H9 (cell line): ENCODE results near the gene FOXB1. TPM values are rescaled to one million over a fixed set of nuclear protein-coding genes. Genes with fewer than 3 reads are reported as not detected.

Source experiments
- DNase-seq: peaks from one replicate; pipeline ENCODE4 v3.0.0-alpha.2; 2017
- H2AFZ ChIP-seq: one replicate; pipeline ENCODE4 v1.6.1; 2013; ENCODE audit warnings: mild to moderate bottlenecking, low read length, control low read depth, moderate library complexity
- H2AK5ac ChIP-seq: 2 replicates; pipeline ENCODE4 v1.6.1; 2013; ENCODE audit warnings: low read length, control low read depth, mixed read lengths; ENCODE audit not compliant: insufficient read length
- H2BK120ac ChIP-seq: one replicate; pipeline ENCODE4 v1.6.1; 2013; ENCODE audit warnings: low read depth, mild to moderate bottlenecking, low read length, control low read depth, inconsistent platforms; ENCODE audit not compliant: poor library complexity, severe bottlenecking
- H2BK12ac ChIP-seq: 2 replicates; pipeline ENCODE4 v1.6.1; 2013; ENCODE audit warnings: low read length, control low read depth, mixed read lengths, low read depth; ENCODE audit not compliant: insufficient read length
- H2BK15ac ChIP-seq: 2 replicates; pipeline ENCODE4 v1.6.1; 2013; ENCODE audit warnings: low read depth, low read length, control low read depth
- H2BK20ac ChIP-seq: one replicate; pipeline ENCODE4 v1.6.1; 2013; ENCODE audit warnings: low read depth, mild to moderate bottlenecking, low read length, control low read depth, inconsistent platforms; ENCODE audit not compliant: poor library complexity, severe bottlenecking
- H2BK5ac ChIP-seq: 2 replicates; pipeline ENCODE4 v1.6.1; 2013; ENCODE audit warnings: low read length, control low read depth, mixed read lengths; ENCODE audit not compliant: insufficient read length
- H3K14ac ChIP-seq: 2 replicates; pipeline ENCODE4 v1.6.1; 2013; ENCODE audit warnings: low read length, control low read depth; ENCODE audit not compliant: insufficient read depth
- H3K18ac ChIP-seq: 2 replicates; pipeline ENCODE4 v1.6.1; 2013; ENCODE audit warnings: low read depth, mild to moderate bottlenecking, mixed read lengths, low read length, control low read depth; ENCODE audit not compliant: insufficient read length
- H3K23ac ChIP-seq: 2 replicates; pipeline ENCODE4 v1.6.1; 2013; ENCODE audit warnings: low read length, control low read depth, mixed read lengths, low read depth; ENCODE audit not compliant: insufficient read length
- H3K23me2 ChIP-seq: 2 replicates; pipeline ENCODE4 v1.6.1; 2013; ENCODE audit warnings: low read depth, mild to moderate bottlenecking, mixed read lengths, low read length, control low read depth; ENCODE audit not compliant: insufficient read length, poor library complexity, severe bottlenecking
- H3K27ac ChIP-seq: 2 replicates; pipeline ENCODE4 v1.5.1; 2013; ENCODE audit warnings: low read length, control low read depth, mixed read lengths, low read depth; ENCODE audit not compliant: insufficient read length
- H3K27me3 ChIP-seq: 2 replicates; pipeline ENCODE4 v1.6.1; 2013; ENCODE audit warnings: low read length, control low read depth, inconsistent platforms; ENCODE audit not compliant: insufficient read depth
- H3K4ac ChIP-seq: 2 replicates; pipeline ENCODE4 v1.6.1; 2013; ENCODE audit warnings: low read depth, mild to moderate bottlenecking, control low read depth, inconsistent platforms, low read length, moderate library complexity
- H3K4me1 ChIP-seq: 2 replicates; pipeline ENCODE4 v1.6.1; 2013; ENCODE audit warnings: low read length, control low read depth, inconsistent platforms; ENCODE audit not compliant: insufficient read depth
- H3K4me2 ChIP-seq: 2 replicates; pipeline ENCODE4 v1.6.1; 2013; ENCODE audit warnings: low read length, control low read depth, mixed read lengths; ENCODE audit not compliant: insufficient read length, insufficient read depth
- H3K56ac ChIP-seq: 2 replicates; pipeline ENCODE4 v1.6.1; 2013; ENCODE audit warnings: low read depth, mild to moderate bottlenecking, mixed read lengths, low read length, control low read depth; ENCODE audit not compliant: insufficient read length
- H3K79me1 ChIP-seq: 2 replicates; pipeline ENCODE4 v1.6.1; 2013; ENCODE audit warnings: low read depth, mild to moderate bottlenecking, moderate library complexity, low read length, control low read depth, inconsistent platforms; ENCODE audit not compliant: insufficient read depth, poor library complexity, severe bottlenecking
- H3K79me2 ChIP-seq: 2 replicates; pipeline ENCODE4 v1.6.1; 2013; ENCODE audit warnings: low read length, control low read depth, inconsistent platforms; ENCODE audit not compliant: insufficient read depth
- H3K9ac ChIP-seq: 2 replicates; pipeline ENCODE4 v1.6.1; 2013; ENCODE audit warnings: low read length, control low read depth, mixed read lengths; ENCODE audit not compliant: insufficient read length; ENCODE audit errors: extremely low read depth
- H3K9me3 ChIP-seq: one replicate; pipeline ENCODE4 v1.6.1; 2013; ENCODE audit warnings: low read depth, low read length, inconsistent platforms; ENCODE audit not compliant: control insufficient read depth
- H3T11ph ChIP-seq: one replicate; pipeline ENCODE4 v1.6.1; 2013; ENCODE audit warnings: mild to moderate bottlenecking, low read length, control low read depth, inconsistent platforms
- H4K20me1 ChIP-seq: one replicate; pipeline ENCODE4 v1.6.1; 2013; ENCODE audit not compliant: control insufficient read depth, insufficient read length, insufficient read depth
- H4K5ac ChIP-seq: 2 replicates; pipeline ENCODE4 v1.6.1; 2013; ENCODE audit warnings: low read depth, mild to moderate bottlenecking, mixed read lengths, low read length, control low read depth; ENCODE audit not compliant: insufficient read length
- H4K8ac ChIP-seq: replicated peaks from 2 replicates; pipeline ENCODE4 v1.6.1; 2013; ENCODE audit warnings: low read length, control low read depth, mixed read lengths, low read depth; ENCODE audit not compliant: insufficient read length
- H4K91ac ChIP-seq: 2 replicates; pipeline ENCODE4 v1.6.1; 2013; ENCODE audit warnings: low read depth, mild to moderate bottlenecking, moderate library complexity, mixed read lengths, low read length, control low read depth; ENCODE audit not compliant: insufficient read length
- H3K27ac Mint-ChIP-seq, 3 experiments: 2 replicates in 2 of 3; 3 replicates in 1 of 3; pipeline ENCODE4 v1.8.0; 2020 to 2021; ENCODE audit warnings: mixed read lengths in 3 of 3, mild to moderate bottlenecking in 1 of 3, moderate library complexity in 1 of 3
- H3K27me3 Mint-ChIP-seq: 2 replicates; pipeline ENCODE4 v1.8.0; 2021; ENCODE audit warnings: low read depth, mild to moderate bottlenecking, moderate library complexity, mixed read lengths
- H3K36me3 Mint-ChIP-seq, 3 experiments: 2 replicates in 2 of 3; 3 replicates in 1 of 3; pipeline ENCODE4 v1.8.0; 2020 to 2021; ENCODE audit warnings: low read depth in 3 of 3, mixed read lengths in 3 of 3; ENCODE audit not compliant: insufficient read depth in 1 of 3
- H3K4me1 Mint-ChIP-seq, 2 experiments: 2 replicates each; pipeline ENCODE4 v1.8.0; 2020; ENCODE audit warnings: mixed read lengths in 2 of 2
- H3K4me3 Mint-ChIP-seq, 2 experiments: 2 replicates in 1 of 2; 3 replicates in 1 of 2; pipeline ENCODE4 v1.8.0; 2020 to 2021; ENCODE audit warnings: mild to moderate bottlenecking in 2 of 2, mixed read lengths in 2 of 2, moderate library complexity in 1 of 2
- H3K9me3 Mint-ChIP-seq, 2 experiments: 2 replicates in 1 of 2; 3 replicates in 1 of 2; pipeline ENCODE4 v1.8.0; 2020; ENCODE audit warnings: mild to moderate bottlenecking in 2 of 2, mixed read lengths in 2 of 2, moderate library complexity in 1 of 2
- CTCF ChIP-seq: fragments of 200-600 bp; sonication (generic); conservative IDR thresholded peaks from 3 replicates; pipeline ENCODE4 v1.8.0; 2021; ENCODE audit warnings: antibody characterized with exemption, mild to moderate bottlenecking
- WGBS: extraction: QIAGEN DNeasy Blood & Tissue Kit; methylation state at CpG from one replicate; pipeline ENCODE4 v1.1.7; 2013; ENCODE audit warnings: missing lambda C conversion rate, low lambda C conversion rate, mixed read lengths; ENCODE audit not compliant: insufficient read length; ENCODE audit errors: extremely low coverage; 5-methylcytosine and 5-hydroxymethylcytosine counted together
- total RNA-seq: library from RNA; stranded (reverse); gene quantifications from 2 replicates; pipeline ENCODE4 v1.2.1, GENCODE V29; 2021

FOXB1 gene
- total RNA-seq, 1 experiment from 2014 or later, result 3.5 TPM

DNA sequence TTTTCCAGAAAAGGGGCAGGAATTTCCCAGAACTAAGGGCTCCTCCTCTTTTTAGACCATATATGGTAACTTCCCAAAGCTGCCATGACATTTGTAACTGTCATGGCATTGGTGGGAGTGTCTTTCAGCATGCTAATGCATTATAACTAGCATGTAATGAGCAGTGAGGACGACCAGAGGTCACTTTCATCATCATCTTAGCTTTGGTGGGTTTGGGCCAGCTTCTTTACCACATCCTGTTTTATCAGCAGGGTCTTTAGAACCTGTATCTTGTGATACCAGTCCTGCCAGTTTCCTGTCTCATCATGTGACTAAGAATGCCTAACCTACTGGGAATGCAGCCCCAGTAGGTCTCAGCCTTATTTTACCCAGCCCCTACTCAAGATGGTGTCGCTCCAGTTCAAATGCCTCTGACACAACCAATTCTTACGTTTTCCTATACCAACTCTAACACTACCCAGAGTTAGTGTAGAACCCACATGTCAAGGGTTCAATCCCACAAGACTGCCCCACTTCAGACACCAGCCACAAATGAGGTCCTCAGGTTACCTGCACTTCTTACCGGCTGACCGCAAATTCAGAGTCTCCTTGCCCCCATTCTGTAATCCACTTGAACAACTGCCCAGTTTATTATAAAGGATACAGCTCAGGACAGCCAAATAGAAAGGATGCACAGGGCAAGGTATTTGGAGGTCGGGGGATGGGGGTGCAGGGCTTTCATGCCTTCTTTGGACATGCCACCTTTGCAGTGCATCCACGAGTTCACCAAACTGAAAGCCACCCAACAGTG is 17.7 kb downstream of the FOXB1 start:
- H2AFZ ChIP-seq, result no peak overlapping the region
- H3K79me2 ChIP-seq, result no peaks in the 10 kb centered on the region
- H3K14ac ChIP-seq, result no peak overlapping the region
- H3K56ac ChIP-seq, result no peak overlapping the region
- no peak overlapping the region for H4K91ac ChIP-seq
- H3K23ac ChIP-seq, result no peak overlapping the region
- Mint-ChIP-seq H3K27me3 (peaks cover 7% of the 10 kb centered on the region), H3K27ac (no peak overlapping the region), H3K4me1 (peaks cover 37 to 38% of the 10 kb centered on the region in 2 experiments), H3K36me3 (peaks cover 5 to 10% (median 5%) of the 10 kb centered on the region in 3 experiments; a peak in 4 of 7 replicates), H3K4me3 (no peak overlapping the region), H3K9me3 (peaks cover 8 to 9% of the 10 kb centered on the region in 2 experiments)
- no peak overlapping the region for H3K9ac ChIP-seq
- H2BK15ac ChIP-seq, result no peak overlapping the region
- peaks cover 6% of the 10 kb centered on the region; the same call in 1 of the 2 replicates for H3K4me1 ChIP-seq
- no peak for TF ChIP-seq CTCF
- no peaks in the 10 kb centered on the region for H3K23me2 ChIP-seq
- WGBS, result no CpG with 5 or more reads among the region's 7 CpGs
- H2BK120ac ChIP-seq, result no peak overlapping the region
- H4K8ac ChIP-seq, result no peak overlapping the region
- H4K5ac ChIP-seq, result no peak overlapping the region
- DNase-seq, result no peak
- no peaks in the 10 kb centered on the region for H3K79me1 ChIP-seq
- H3K4ac ChIP-seq, result no peak overlapping the region
- no peak overlapping the region for H2AK5ac ChIP-seq
- no peak overlapping the region for H3K27ac ChIP-seq
- H4K20me1 ChIP-seq, result no peaks in the 10 kb centered on the region
- H2BK12ac ChIP-seq, result no peak overlapping the region
- H3K27me3 ChIP-seq, result no peaks in the 10 kb centered on the region
- no peak overlapping the region for H2BK5ac ChIP-seq
- no peak overlapping the region for H2BK20ac ChIP-seq
- no peak overlapping the region for H3T11ph ChIP-seq
- H3K18ac ChIP-seq, result peak overlapping the region; percentile 33
- H3K9me3 ChIP-seq, result no peaks in the 10 kb centered on the region
- H3K4me2 ChIP-seq, result peak overlapping the region; percentile 35
